AG04450 (cell line): ENCODE data around the gene ANGPTL2. TPM values are rescaled to one million over a fixed set of nuclear protein-coding genes. Genes with fewer than 3 reads are reported as not detected.

Source experiments
- CTCF ChIA-PET: fragments of 300-600, 350-600 bp; formaldehyde crosslinking; extraction: SDS; loops from one replicate; lab custom pipeline; 2022; ENCODE audit warnings: antibody characterized with exemption, inconsistent platforms; lab: Charles Lee
- POLR2A ChIA-PET: fragments of 350-600 bp; formaldehyde crosslinking; extraction: SDS; loops from one replicate; lab custom pipeline; 2021; ENCODE audit warnings: antibody characterized with exemption, inconsistent platforms; lab: Yijun Ruan, JAX
- DNase-seq: peaks from one replicate; pipeline ENCODE4 v3.0.0-alpha.2; 2011; ENCODE audit warnings: low read depth, low spot score
- H3K27ac ChIP-seq: one replicate; pipeline ENCODE4 v1.5.1; 2012; ENCODE audit warnings: low read depth, low read length, control low read depth
- H3K27me3 ChIP-seq: one replicate; pipeline ENCODE4 v1.6.0; 2012; ENCODE audit warnings: low read length; ENCODE audit not compliant: control insufficient read depth, insufficient read depth
- H3K4me3 ChIP-seq: 2 replicates; pipeline ENCODE4 v1.5.1; 2011; ENCODE audit warnings: mild to moderate bottlenecking, low read depth, low read length, control low read depth
- H3K9me3 ChIP-seq: 2 replicates; pipeline ENCODE4 v1.5.1; 2012; ENCODE audit warnings: low read length; ENCODE audit not compliant: control insufficient read depth, insufficient read depth
- CTCF ChIP-seq: IDR thresholded peaks from 2 replicates; pipeline ENCODE4 v1.5.1; 2011; ENCODE audit warnings: low read depth, low read length, control low read depth, inconsistent platforms
- polyA plus RNA-seq: library from polyadenylated mRNA; depleted of rRNA; stranded (reverse); fragments of >200 nt; gene quantifications from 2 replicates; pipeline ENCODE4 v1.2.3, GENCODE V29; 2011

Gene ANGPTL2
- polyA plus RNA-seq, 1 experiment: 108 TPM

GRCh38 chr9:127117801-127118200 is 4.6 kb downstream of the ANGPTL2 start:
- Histone ChIP-seq H3K27me3 (no peaks in the 10 kb centered on the region), H3K9me3 (no peaks in the 10 kb centered on the region; the same call in 1 of the 2 replicates), H3K4me3 (no peak overlapping the region), H3K27ac (no peak overlapping the region)
- TF ChIP-seq CTCF: no peak
- ChIA-PET POLR2A (no interaction called here), CTCF (interaction anchor here (1.5 kb wide), 1 partner anchor 177 kb away, joined by 4 read pairs; no protein-coding TSS in a partner anchor)
- DNase-seq: no peak

DNA sequence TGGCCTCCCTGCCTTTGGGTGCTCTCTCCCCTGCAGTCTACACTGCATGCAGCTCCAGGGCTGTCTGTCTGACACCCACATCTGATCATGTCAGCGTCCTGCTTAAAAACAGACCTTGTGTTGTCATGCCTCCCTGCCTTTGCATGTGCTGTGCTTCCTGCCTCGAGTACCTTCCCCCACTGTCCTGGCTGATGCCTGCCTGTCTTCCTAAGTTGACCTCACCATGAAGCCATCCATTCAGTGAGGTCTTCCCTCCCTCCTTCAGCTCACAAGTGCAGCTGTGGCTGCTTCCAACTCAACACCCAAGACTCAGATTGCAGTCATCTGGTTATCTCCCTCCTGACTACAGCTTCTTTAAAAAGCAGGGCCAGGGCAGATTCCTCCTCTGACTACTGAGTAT is 5.5 kb downstream of the ANGPTL2 start:
- CTCF ChIA-PET: interaction anchor here (0.6 to 1.7 kb wide), 2 partner anchors 174 to 177 kb away, joined by 3 to 4 read pairs; no protein-coding TSS in a partner anchor
- no peaks in the 10 kb centered on the region for H3K27me3 ChIP-seq
- POLR2A ChIA-PET: interaction anchor here (0.6 to 1.4 kb wide), 2 partner anchors 8 to 17 kb away, joined by 3 read pairs; no protein-coding TSS in a partner anchor

DNA sequence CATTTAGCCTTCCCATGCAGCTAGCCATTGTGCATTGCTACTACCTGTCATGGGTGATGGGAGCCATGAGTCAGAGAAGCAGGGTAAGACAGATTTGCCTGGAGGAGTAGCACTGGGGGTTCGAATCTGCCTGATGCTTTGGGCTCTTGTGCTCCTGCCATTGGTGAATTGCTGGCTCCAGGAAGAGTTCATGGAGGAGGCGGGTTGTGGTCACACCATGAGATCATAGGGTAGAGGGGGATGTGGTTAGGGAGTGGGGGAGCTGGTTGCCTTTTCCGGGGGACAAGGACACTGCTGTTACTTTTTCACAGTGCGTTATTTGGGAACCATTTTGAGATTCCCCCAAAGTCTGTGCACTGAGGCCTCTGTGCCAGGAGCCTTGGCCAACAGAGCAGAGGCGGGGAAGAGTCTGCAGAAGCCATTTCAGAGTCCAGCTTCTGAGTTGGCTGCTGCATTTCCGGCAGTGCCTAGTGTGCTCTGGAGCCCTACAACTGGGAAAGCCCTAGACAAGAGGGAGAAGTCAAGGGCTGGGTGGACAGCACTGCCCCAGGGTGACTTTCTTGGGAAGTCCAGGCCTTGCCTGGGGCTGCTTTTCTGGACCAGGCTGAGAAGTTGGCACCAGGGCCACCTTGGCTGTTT is 6.2 kb downstream of the ANGPTL2 start:
- Histone ChIP-seq H3K27ac (no peak overlapping the region), H3K9me3 (no peaks in the 10 kb centered on the region; the same call in 1 of the 2 replicates), H3K4me3 (no peak overlapping the region), H3K27me3 (no peaks in the 10 kb centered on the region)
- ChIA-PET CTCF (interaction anchor here (1.7 kb wide), 1 partner anchor 176 kb away, joined by 4 read pairs; no protein-coding TSS in a partner anchor), POLR2A (interaction anchor here (1.4 kb wide), 1 partner anchor 7 kb away, joined by 3 read pairs; no protein-coding TSS in a partner anchor)
- TF ChIP-seq CTCF: no peak
- no peak for DNase-seq

More for the DNA sequence above, 5.5 kb downstream of the ANGPTL2 start:
- H3K4me3 ChIP-seq: no peak overlapping the region
- DNase-seq: no peak
- no peak for TF ChIP-seq CTCF
- no peaks in the 10 kb centered on the region; the same call in 1 of the 2 replicates for H3K9me3 ChIP-seq
- H3K27ac ChIP-seq: no peak overlapping the region

GRCh38 chr9:127114606-127115005 is 7.8 kb downstream of the ANGPTL2 start:
- no peak overlapping the region for H3K27ac ChIP-seq
- H3K27me3 ChIP-seq: no peaks in the 10 kb centered on the region
- ChIA-PET POLR2A (no interaction called here), CTCF (no interaction called here)
- no peak overlapping the region for H3K4me3 ChIP-seq
- no peaks in the 10 kb centered on the region; the same call in 1 of the 2 replicates for H3K9me3 ChIP-seq
- no peak for DNase-seq
- no peak for TF ChIP-seq CTCF
